ENCODE measurements around the gene CERT1. TPM values are rescaled to one million over a fixed set of nuclear protein-coding genes. Genes with fewer than 3 reads are reported as not detected.

The CERT1 gene, protein sequence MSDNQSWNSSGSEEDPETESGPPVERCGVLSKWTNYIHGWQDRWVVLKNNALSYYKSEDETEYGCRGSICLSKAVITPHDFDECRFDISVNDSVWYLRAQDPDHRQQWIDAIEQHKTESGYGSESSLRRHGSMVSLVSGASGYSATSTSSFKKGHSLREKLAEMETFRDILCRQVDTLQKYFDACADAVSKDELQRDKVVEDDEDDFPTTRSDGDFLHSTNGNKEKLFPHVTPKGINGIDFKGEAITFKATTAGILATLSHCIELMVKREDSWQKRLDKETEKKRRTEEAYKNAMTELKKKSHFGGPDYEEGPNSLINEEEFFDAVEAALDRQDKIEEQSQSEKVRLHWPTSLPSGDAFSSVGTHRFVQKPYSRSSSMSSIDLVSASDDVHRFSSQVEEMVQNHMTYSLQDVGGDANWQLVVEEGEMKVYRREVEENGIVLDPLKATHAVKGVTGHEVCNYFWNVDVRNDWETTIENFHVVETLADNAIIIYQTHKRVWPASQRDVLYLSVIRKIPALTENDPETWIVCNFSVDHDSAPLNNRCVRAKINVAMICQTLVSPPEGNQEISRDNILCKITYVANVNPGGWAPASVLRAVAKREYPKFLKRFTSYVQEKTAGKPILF
- 45.1 and 48.7 TPM in 2 replicates for total RNA-seq

DNA sequence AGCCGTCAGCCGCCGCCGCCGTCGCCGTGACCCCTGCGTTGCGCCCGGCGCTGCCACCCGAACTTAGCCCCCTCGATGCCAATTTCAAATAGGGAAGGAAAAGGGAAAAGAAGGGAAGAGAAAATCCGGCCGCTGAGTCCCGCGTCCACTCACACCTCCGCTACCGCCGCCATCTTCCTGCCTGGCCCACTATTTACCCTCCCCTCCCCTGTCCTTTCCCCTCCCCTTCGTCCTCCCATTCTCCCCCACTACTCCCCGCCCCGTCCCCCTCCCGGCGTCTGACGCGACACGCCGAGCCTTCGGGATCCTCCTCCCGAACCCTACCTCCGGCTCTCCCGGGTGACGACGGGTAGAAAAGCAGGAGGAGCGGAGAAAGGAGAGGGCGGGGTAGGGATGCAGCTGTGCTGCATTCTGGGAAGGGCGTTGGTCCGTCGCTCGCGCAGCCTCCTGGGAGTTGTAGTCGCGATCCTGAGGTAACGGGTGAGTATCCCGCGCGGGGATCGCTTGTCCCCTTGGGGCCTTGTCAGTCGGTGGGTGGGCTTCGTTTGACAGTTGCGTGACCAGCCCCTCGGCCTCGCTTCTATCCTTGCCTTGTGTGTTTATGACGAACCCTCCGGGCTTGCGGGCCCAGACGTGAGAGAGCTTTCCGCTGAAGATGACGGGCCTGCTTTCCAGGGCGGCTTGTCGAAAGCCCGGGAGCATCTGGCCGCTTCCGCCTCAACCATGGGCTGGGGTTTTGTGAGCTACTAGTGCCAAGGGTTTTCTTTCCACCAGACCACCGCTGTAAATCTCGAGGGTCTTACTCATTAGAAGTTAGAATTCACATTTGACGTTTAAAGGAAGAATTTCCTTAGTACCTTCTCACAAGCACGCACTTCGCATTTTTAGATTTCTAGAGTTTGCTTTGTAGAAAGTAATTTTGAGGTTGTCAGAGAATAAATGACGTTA is at the start of gene CERT1, which contains the start of gene POLK:
TSS of gene CERT1 (minus strand) at position 195 of the 948 bp plus-strand sequence. CDS start 422 bp downstream, outside the sequence.
TSS of gene POLK (plus strand) at position 457 of the 948 bp plus-strand sequence.

DNA sequence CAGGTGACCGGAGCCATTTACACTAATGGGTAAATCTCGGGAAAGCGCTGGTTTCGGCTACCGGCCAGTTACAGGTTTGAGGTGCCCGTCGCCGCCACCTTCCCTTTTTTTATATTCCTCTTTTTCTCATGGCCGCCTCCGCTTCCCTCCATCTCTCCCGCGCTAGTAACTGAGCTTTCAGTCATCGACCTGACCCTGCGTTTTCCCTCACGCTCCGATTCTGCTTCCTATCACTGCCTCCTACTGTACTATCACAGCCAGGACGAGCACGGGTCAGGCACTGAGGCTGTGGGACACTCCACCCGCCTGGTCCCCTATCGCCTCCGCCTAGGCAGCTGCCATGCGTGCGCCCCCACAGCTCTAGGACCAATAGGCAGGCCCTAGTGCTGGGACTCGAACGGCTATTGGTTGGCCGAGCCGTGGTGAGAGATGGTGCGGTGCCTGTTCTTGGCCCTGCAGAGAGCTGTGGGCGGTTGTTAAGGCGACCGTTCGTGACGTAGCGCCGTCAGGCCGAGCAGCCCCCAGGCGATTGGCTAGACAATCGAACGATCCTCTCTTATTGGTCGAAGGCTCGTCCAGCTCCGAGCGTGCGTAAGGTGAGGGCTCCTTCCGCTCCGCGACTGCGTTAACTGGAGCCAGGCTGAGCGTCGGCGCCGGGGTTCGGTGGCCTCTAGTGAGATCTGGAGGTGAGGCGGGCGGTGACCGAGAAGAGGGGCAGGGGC is 174.7 kb downstream of the CERT1 start, which contains the start of gene HMGCR:
TSS of gene HMGCR (plus strand) at position 606 of the 722 bp plus-strand sequence. CDS start 5,386 bp downstream, outside the sequence.

Small RNA genes within 50 kb of the gene (small RNA-seq; reads per million reads assigned to genes)
- gene RNU7-175P, result not detected

Other genes starting within 250 kb of the CERT1 start
- 53.3 and 57.5 TPM in 2 replicates for gene HMGCR, start 174.4 kb downstream of the CERT1 start, total RNA-seq
- gene POLK, start 262 bp upstream of the CERT1 start, total RNA-seq, result 48.2 and 57.7 TPM in 2 replicates
- 0.78 and 1.3 TPM in 2 replicates for gene ANKDD1B, start 99.8 kb upstream of the CERT1 start, total RNA-seq
- 10.3 and 13.4 TPM in 2 replicates for gene POC5, start 205.8 kb upstream of the CERT1 start, total RNA-seq

Measured in articular chondrocyte of knee joint (primary cell).